Stimulated activated CD4-positive, alpha-beta T cell treated with anti-CD3 and anti-CD28 coated beads, Interleukin-4, amount 100 ng/mL, for 48 hours (primary cell): ENCODE measurements around the gene KAT7.

ENCODE experiments used
- DNase-seq, 2 donors: peaks; one replicate each; pipeline ENCODE4 v3.0.0-alpha.2; 2020; ENCODE audit warnings: low read depth in 2 of 2

KAT7 gene

GRCh38 chr17:49870298-49870697 is 81.8 kb downstream of the KAT7 start:
- DNase-seq: no peak

DNA sequence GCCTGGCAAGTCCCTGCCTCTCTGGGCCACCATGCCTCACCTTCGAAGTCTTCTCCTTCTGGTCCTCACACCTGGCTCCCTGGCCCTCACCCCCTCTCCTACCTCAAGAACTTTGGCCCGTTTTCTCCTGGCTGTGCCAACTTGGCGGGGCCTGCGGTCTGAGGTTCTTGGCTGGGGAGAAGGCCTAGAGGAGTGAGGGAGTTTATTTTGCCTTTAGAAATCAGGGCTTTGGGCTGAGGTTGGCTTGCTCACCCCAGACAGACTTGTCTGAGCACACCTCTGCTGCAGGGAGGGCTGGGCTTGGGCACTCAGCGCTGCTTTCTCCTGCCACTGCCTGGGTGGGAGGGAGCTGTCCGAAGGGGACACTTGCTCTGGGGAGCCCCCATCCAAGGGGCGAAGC is 82.7 kb downstream of the KAT7 start:
- no peak for DNase-seq

DNA sequence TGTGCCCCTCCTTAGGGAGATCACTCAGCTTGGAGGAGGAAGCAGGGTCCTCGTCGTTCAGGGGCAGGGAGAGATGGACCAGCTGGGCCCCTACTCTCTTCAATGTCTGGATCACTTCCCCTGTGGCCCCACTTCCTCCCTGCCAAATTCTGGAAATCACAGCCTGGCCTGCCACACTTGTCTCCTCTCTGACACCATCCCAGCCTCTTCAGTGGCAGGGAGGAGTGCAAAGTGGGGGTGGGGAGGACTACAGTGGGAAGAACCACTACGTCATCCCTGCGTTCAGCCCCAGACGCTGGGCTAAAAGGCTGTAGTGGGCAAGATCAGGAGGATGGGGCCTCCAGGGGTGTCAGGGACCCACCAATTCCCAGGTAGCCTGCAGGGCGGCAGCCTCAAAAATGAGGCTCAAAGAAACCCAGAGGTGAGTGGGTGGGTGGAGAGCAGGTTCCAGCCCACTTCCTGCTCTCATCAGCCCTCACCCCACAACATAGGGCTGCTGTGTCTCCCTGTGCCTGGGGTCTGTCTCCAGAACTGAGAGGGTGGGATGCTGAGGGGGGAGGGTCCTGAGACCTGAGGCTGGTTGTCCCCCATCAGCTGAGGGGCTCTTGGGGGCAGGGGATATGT is 84.4 kb downstream of the KAT7 start:
- DNase-seq: no peak

- no peak for DNase-seq
Observed at GRCh38 chr17:49873466-49873865, 85.0 kb downstream of the KAT7 start.

DNA sequence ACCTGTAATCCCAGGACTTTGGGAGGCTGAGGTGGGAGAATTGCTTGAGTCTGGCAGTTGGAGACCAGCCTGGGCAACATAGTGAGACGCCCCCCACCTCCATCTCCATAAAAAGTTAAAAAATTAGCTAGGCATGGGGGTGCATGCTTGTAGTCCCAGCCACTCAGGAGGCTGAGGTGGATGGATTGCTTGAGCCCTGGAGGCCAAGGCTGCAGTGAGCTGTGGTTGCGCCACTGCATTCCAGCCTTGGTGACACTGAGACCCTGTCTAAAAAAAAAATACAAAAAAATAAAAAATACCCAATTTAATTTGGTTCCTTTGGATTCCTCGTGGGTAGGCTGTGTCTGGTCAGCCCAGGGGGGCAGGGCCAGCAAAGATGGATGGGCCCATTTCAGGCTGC is 85.4 kb downstream of the KAT7 start:
- no peak for DNase-seq

GRCh38 chr17:49874911-49875310 is 86.4 kb downstream of the KAT7 start:
- no peak for DNase-seq

DNA sequence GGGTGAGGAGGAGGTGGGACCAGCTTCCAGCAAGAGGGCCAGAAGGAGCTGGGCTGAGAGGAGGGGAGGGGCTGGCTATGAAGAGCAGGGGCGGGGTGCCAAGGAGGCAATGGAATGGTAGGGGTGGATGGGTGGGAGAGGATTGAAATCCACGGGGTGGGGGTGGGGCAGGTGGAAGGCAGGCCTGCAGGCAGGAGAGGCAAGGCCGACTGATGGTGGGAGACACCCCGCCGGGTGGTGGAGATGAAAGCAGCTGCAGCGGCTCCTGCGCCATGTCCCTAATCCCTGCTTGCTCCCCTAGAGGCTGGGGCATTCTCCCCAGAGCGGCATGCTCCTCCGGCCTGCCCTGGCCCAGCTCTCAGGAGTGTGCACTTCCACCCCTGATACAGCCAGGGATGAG is 87.2 kb downstream of the KAT7 start:
- DNase-seq: no peak

GRCh38 chr17:49878931-49879904 is 90.7 kb downstream of the KAT7 start:
- no peak for DNase-seq

DNA sequence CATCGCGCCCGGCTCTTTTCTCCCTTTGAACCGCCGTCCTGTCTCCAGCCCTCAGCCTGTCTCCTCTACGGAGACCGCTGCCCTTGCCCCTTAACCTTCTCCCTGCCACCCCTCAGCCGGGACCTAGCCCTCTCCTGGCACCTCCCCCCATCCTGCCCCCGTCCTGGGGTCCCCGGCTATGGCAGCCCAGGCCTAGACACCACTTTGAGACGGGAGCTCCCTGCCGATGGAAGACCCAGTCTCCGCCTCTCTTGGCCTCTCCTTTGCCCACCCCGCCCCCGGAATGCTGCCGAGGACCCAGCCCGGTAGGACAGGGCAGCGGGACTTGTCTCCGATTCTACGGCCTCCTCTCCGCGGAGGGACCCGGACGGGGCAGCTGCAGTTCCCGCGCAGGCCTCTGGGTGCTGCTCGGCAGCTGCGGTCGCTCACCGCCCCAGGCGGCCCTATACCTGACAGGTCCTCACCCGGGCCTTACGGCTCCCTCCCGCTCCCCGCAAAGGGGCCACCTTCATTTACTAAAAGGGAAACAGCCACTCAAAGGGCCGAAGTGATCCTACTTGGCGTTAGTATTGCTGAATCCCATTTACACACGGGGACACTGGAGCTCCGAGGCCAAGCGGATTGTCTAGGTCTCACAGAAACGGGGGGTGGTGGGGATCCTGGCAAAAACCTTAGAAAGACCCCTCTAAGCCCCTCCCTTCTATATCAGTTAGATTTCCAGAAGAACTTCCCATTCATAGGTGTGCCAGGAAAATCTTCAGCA is 92.0 kb downstream of the KAT7 start:
- DNase-seq: peak; percentile 65 to 67

DNA sequence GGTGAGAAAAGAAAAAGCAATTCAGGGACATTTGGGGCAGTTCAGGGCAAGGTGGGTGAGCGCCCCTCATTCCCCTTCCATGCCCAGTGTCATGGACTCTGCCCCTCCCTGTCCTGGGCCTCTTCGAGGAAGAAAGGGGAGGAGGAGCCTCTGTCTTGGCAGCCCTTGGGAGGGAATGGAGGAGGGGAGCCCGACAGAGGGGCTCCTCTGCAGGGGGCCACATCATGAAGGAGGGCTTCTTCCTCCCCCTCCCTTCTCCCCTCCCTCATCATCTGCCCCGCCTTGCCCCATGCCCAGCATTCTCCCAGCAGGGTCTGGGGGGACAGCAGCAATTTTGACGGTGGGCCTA is 92.5 kb downstream of the KAT7 start:
- DNase-seq: no peak

DNA sequence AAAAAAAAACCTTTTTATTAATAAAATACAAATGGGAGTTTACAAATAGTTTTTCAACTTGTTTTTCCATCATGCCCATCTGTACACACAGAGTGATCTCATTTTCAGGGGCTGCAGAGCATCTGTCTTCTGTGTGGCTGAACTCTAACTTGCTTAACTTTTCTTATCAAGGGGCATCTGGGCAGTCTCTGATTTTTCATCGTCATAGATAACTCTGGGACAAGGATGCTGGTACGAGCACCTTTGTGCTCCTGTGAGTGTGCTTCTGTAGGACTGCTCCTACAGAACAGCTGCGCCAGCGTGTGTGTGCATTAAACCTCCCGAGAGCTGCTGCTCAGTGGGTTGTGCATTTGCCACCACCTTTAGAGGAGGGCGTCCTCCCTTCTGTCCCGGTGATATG is 94.0 kb downstream of the KAT7 start:
- no peak for DNase-seq
